AG04449 (cell line): ENCODE results near the gene TEAD1.

ENCODE experiments used
- CTCF ChIA-PET: fragments of 350-600 bp; formaldehyde crosslinking; extraction: SDS; loops from one replicate; lab custom pipeline; 2021; ENCODE audit warnings: antibody characterized with exemption; lab: Yijun Ruan, JAX
- POLR2A ChIA-PET: fragments of 400-600, 350-600 bp; formaldehyde crosslinking; extraction: SDS; loops from one replicate; lab custom pipeline; 2020; ENCODE audit warnings: antibody characterized with exemption, inconsistent platforms; lab: Yijun Ruan, JAX
- DNase-seq: peaks from one replicate; pipeline ENCODE4 v3.0.0-alpha.2; 2010; ENCODE audit warnings: low read depth, low spot score
- H3K4me3 ChIP-seq: 2 replicates; pipeline ENCODE4 v1.5.1; 2011; ENCODE audit warnings: low read depth, mild to moderate bottlenecking, control low read depth, low read length
- CTCF ChIP-seq: IDR thresholded peaks from one replicate; pipeline ENCODE4 v1.5.1; 2011; ENCODE audit warnings: mild to moderate bottlenecking, moderate library complexity, low read length, control low read depth, inconsistent platforms; ENCODE audit not compliant: insufficient read depth; ENCODE audit errors: missing control alignments

Gene TEAD1

GRCh38 chr11:12848413-12848812 is 174.2 kb downstream of the TEAD1 start:
- ChIA-PET CTCF (no interaction called here), POLR2A (no interaction called here)
- DNase-seq, result no peak
- no peak for TF ChIP-seq CTCF
- no peak overlapping the region for H3K4me3 ChIP-seq

DNA sequence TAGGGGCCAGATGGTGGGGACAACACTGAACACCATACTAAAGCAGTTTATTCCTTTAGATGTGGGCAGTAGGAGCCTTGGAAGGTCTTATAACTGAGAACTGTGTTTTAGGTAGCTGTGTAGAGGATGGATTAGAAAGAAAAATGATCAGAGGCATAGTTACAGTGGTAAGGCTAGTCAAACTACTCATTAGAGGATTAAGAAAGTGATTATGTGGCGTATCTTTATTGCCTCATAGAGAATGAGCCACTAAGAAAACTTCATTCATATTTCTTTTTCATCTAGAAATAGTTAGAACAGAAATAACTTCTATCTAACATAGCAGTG is 179.1 kb downstream of the TEAD1 start:
- ChIA-PET POLR2A (no interaction called here), CTCF (interaction anchor here (0.9 kb wide), 1 partner anchor 523 kb away, joined by 3 read pairs; no protein-coding TSS in a partner anchor)
- H3K4me3 ChIP-seq, result no peak overlapping the region
- no peak for TF ChIP-seq CTCF
- DNase-seq, result no peak

DNA sequence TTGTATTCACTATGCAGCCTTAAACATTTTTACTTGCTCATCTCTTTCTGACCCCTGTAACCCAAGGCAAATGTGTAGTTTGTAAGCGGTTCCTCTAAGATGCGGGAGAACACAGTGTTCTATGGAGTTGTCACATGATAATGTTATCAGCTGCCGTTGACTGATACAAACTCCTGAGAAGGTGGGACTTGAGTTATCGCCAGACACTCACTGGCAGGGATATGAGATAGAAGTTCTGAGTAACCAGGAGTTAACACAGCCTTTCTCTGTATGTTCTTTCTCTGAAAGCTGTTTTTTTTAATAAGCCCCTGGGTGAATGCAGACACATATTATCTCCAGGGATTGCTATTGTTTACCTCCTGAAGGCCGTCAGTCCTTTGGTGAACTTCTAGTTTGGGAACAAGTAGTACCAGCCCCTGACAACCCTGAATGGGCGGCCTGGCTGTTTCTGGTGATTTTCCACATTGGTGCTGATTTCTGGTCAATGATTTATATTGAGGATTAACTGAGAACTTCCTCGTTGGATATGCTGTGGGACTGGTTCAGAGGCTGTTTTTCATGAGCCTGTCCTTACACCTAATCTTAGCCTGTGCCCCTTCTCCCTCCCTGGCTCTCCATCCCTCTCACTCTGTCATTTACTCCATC is 179.6 kb downstream of the TEAD1 start:
- ChIA-PET CTCF (interaction anchor here (0.9 kb wide), 1 partner anchor 523 kb away, joined by 3 read pairs; no protein-coding TSS in a partner anchor), POLR2A (no interaction called here)
- TF ChIP-seq CTCF, result no peak
- no peak for DNase-seq
- no peak overlapping the region for H3K4me3 ChIP-seq

GRCh38 chr11:12854297-12854661 is 180.1 kb downstream of the TEAD1 start:
- TF ChIP-seq CTCF, result no peak
- ChIA-PET CTCF (interaction anchor here (0.9 kb wide), 1 partner anchor 524 kb away, joined by 3 read pairs; no protein-coding TSS in a partner anchor), POLR2A (interaction anchor here (0.7 kb wide), 1 partner anchor 12 kb away, joined by 4 read pairs; no protein-coding TSS in a partner anchor)
- no peak for DNase-seq
- no peak overlapping the region for H3K4me3 ChIP-seq

- ChIA-PET POLR2A (interaction anchor here (0.7 kb wide), 1 partner anchor 12 kb away, joined by 4 read pairs; no protein-coding TSS in a partner anchor), CTCF (interaction anchor here (1.6 kb wide), 1 partner anchor 12 kb away, joined by 5 read pairs; no protein-coding TSS in a partner anchor)
- H3K4me3 ChIP-seq, result no peak overlapping the region
- TF ChIP-seq CTCF, result no peak
- DNase-seq, result no peak
These were observed 180.6 kb downstream of the TEAD1 start for GRCh38 chr11:12854829-12855228.

DNA sequence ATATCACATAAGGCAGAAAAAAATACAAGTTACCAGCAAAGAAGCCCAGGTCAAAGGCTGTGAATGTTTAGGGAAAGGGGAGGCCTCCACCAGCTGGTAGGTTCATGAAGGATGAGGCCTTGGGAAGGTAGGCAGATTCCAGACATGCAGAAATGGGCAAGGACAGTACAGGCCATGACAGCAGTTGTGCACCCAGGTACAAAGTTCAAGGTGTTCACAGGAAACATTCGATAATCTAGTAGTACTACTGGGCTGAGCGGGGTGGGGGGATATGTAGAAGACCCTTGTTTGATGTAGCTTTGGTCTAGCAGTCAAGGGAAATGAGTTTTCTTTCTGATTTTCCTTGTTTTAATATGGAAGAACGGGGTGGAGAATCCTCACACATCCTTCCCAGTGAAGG is 182.1 kb downstream of the TEAD1 start:
- H3K4me3 ChIP-seq, result no peak overlapping the region
- ChIA-PET CTCF (interaction anchor here (1.0 to 1.6 kb wide), 2 partner anchors 13 to 32 kb away, joined by 4 to 5 read pairs; no protein-coding TSS in a partner anchor), POLR2A (interaction anchor here (0.7 kb wide), 1 partner anchor 15 kb away, joined by 3 read pairs; no protein-coding TSS in a partner anchor)
- no peak for TF ChIP-seq CTCF
- DNase-seq, result no peak
